Natural killer cell (primary cell): ENCODE results near the gene METTL21A. TPM values are rescaled to one million over a fixed set of nuclear protein-coding genes. Genes with fewer than 3 reads are reported as not detected.
A peak's percentile ranks its signal among the peaks of the same experiment; 100 is the strongest.

Source experiments
- ATAC-seq, 3 donors: fragments of 150-1000 bp in 2 of 3; fragments of 200-7000 bp in 1 of 3; cut with Tn5 transposase; 1 replicate in 1 of 3; 2 replicates in 2 of 3; pipeline ENCODE4 v1.10.0; 2021; ENCODE audit warnings: mild to moderate bottlenecking in 2 of 3, moderate library complexity in 2 of 3
- DNase-seq, 2 donors: peaks; one replicate each; pipeline versions ENCODE4 v3.0.0 to v3.0.0-alpha.2; 2013 to 2021; ENCODE audit warnings: mixed read lengths in 1 of 2
- H3K27ac ChIP-seq: one replicate; pipeline ENCODE4 v1.5.1; 2013; ENCODE audit warnings: mild to moderate bottlenecking, low read length
- H3K27me3 ChIP-seq: one replicate; pipeline ENCODE4 v1.6.1; 2013; ENCODE audit warnings: low read length; ENCODE audit not compliant: control insufficient read depth, insufficient read depth
- H3K36me3 ChIP-seq: one replicate; pipeline ENCODE4 v1.6.1; 2013; ENCODE audit warnings: low read length; ENCODE audit not compliant: control insufficient read depth, insufficient read depth
- H3K4me1 ChIP-seq: one replicate; pipeline ENCODE4 v1.6.1; 2013; ENCODE audit warnings: low read length; ENCODE audit not compliant: control insufficient read depth, insufficient read depth
- H3K4me3 ChIP-seq: one replicate; pipeline ENCODE4 v1.5.1; 2013; ENCODE audit warnings: low read length
- H3K9me3 ChIP-seq: one replicate; pipeline ENCODE4 v1.6.1; 2013; ENCODE audit warnings: low read length; ENCODE audit not compliant: control insufficient read depth, insufficient read depth
- H3K27ac Mint-ChIP-seq, 2 donors: one replicate each; pipeline ENCODE4 v1.8.0; 2022; ENCODE audit warnings: mild to moderate bottlenecking in 2 of 2, mixed read lengths in 2 of 2, moderate library complexity in 1 of 2
- H3K27me3 Mint-ChIP-seq, 2 donors: one replicate each; pipeline ENCODE4 v1.8.0; 2022; ENCODE audit warnings: low read depth in 2 of 2, mixed read lengths in 2 of 2
- H3K36me3 Mint-ChIP-seq: one replicate; pipeline ENCODE4 v1.8.0; 2022; ENCODE audit warnings: mixed read lengths
- H3K4me1 Mint-ChIP-seq, 2 donors: one replicate each; pipeline ENCODE4 v1.8.0; 2022; ENCODE audit warnings: mixed read lengths in 2 of 2
- H3K4me3 Mint-ChIP-seq: one replicate; pipeline ENCODE4 v1.8.0; 2022; ENCODE audit warnings: mild to moderate bottlenecking, moderate library complexity, mixed read lengths
- H3K9me3 Mint-ChIP-seq, 2 donors: one replicate each; pipeline ENCODE4 v1.8.0; 2022; ENCODE audit warnings: mixed read lengths in 2 of 2
- WGBS: methylation state at CpG from one replicate; pipeline ENCODE4 v1.1.7; 2013; ENCODE audit warnings: missing lambda C conversion rate; ENCODE audit not compliant: insufficient coverage; 5-methylcytosine and 5-hydroxymethylcytosine counted together
- intact Hi-C: fragments of 100-400 bp; cut with micrococcal nuclease; formaldehyde crosslinking; loops from one replicate; pipeline ENCODE4 v1.14.2; 2022
- total RNA-seq, 4 donors: library from RNA; stranded (reverse); fragments of 120-200 nt in 1 of 4; gene quantifications; one replicate each; pipeline versions ENCODE4 v1.2.3 to v1.2.4, GENCODE V29; 2013 to 2022
- TF ChIP-seq, protein P1 (sequence below): fragments of 200-600 bp; IDR thresholded peaks from one replicate; pipeline ENCODE4 v1.8.0; 2022; ENCODE audit warnings: antibody characterized with exemption

METTL21A gene
- total RNA-seq, 3 donors from 2014 or later (not counting 1 experiment from before 2014, with no cell fraction given), result 10.1 to 11.5 (median 11.0) TPM

DNA sequence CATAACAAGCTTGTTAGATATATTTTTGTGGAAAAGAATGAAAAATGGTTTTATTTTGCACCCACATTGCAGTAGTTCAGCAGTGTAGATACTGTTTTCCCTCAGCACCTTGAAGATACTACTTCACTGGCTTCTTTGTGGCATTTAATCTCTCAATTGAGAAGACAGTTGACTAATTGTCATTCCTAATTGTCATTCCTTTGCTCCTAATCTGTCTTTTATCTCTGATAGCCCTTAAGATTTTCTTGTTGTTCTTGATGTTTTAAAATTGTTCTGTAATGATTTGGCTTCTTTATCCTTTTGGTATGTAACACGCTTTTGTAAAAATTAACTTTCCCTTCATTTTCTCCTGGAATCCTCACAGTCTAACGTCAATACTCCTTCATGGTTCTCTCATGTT lies 48.2 kb upstream of the METTL21A start:
- H3K4me3 ChIP-seq, result no peak overlapping the region
- intact Hi-C loops, result no loop called here
- no peaks in the 10 kb centered on the region for H3K36me3 Mint-ChIP-seq
- ATAC-seq (no peak), DNase-seq (no peak)
- TF ChIP-seq, protein P1, sequence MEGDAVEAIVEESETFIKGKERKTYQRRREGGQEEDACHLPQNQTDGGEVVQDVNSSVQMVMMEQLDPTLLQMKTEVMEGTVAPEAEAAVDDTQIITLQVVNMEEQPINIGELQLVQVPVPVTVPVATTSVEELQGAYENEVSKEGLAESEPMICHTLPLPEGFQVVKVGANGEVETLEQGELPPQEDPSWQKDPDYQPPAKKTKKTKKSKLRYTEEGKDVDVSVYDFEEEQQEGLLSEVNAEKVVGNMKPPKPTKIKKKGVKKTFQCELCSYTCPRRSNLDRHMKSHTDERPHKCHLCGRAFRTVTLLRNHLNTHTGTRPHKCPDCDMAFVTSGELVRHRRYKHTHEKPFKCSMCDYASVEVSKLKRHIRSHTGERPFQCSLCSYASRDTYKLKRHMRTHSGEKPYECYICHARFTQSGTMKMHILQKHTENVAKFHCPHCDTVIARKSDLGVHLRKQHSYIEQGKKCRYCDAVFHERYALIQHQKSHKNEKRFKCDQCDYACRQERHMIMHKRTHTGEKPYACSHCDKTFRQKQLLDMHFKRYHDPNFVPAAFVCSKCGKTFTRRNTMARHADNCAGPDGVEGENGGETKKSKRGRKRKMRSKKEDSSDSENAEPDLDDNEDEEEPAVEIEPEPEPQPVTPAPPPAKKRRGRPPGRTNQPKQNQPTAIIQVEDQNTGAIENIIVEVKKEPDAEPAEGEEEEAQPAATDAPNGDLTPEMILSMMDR, result no peak
- H3K4me1 ChIP-seq, result no peaks in the 10 kb centered on the region
- 67% methylated on average over 1 of the region's 2 CpGs for WGBS
- no peak overlapping the region for H3K4me3 Mint-ChIP-seq
- no peaks in the 10 kb centered on the region for H3K9me3 Mint-ChIP-seq
- H3K27me3 Mint-ChIP-seq, result no peaks in the 10 kb centered on the region
- H3K27ac Mint-ChIP-seq, result no peak overlapping the region
- no peaks in the 10 kb centered on the region for H3K27me3 ChIP-seq
- H3K4me1 Mint-ChIP-seq, result no peaks in the 10 kb centered on the region
- no peaks in the 10 kb centered on the region for H3K36me3 ChIP-seq
- H3K27ac ChIP-seq, result no peak overlapping the region
- no peaks in the 10 kb centered on the region for H3K9me3 ChIP-seq

DNA sequence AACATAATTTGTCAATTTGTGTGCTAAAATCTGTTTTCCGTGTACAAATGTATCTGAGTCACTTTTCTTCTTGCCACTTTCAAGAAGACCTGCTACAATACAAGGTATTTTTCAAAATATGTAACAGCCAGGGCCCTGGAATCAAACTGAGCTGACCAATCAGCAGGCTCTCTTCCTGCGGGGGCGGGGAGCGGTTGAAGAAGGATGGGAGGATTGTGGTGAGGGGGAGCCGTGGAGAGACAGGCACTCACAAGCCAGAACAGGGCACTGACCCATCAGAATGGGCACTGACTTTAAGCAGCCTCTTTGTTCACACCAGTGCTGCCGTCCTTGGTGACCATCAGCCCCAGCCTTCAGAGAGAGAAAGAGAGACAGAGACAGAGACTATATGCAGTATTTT lies 45.7 kb upstream of the METTL21A start:
- ATAC-seq, result no peak
- H3K36me3 ChIP-seq, result no peaks in the 10 kb centered on the region
- Mint-ChIP-seq H3K9me3 (no peaks in the 10 kb centered on the region), H3K27me3 (no peaks in the 10 kb centered on the region), H3K4me1 (no peaks in the 10 kb centered on the region), H3K36me3 (no peaks in the 10 kb centered on the region), H3K4me3 (no peak overlapping the region), H3K27ac (no peak overlapping the region)
- no peaks in the 10 kb centered on the region for H3K27me3 ChIP-seq
- TF ChIP-seq, protein P1, result no peak
- no peak overlapping the region for H3K4me3 ChIP-seq
- 95% methylated on average over 6 of the region's 6 CpGs for WGBS
- H3K27ac ChIP-seq, result no peak overlapping the region
- no peaks in the 10 kb centered on the region for H3K9me3 ChIP-seq
- DNase-seq, result no peak
- intact Hi-C loops, result no loop called here
- no peaks in the 10 kb centered on the region for H3K4me1 ChIP-seq

DNA sequence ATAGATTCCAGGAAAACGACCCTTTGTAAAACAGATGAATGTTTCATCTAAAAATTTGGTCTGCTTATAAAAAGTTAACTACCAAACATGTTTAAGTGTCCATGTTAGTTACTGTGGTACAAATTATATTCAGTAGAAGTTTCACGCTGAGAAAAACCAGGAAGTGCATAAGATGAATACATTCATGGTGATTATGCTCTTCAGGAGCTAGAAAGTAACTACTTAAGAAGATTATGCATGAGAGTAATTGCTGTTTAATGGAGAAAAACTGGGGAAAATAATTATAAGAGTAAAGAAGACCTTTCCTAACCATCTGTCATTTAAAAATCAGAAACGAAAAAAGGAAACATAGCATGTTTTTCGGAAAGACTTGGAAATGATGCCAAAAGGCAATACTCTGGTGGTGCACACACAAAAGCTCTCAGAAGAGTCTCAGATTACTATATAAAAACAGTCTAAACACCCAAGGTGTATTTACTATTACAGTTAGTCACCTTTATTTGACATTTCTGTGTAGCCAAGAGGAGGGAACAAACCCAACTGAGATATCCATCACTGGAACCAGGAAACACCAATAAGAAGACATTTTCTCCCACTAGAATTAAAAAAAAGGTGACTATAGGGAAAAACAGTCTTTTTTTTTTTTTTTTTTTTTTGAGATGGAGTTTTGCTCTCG lies 38.8 kb upstream of the METTL21A start:
- 76% methylated on average over 3 of the region's 5 CpGs for WGBS
- Histone ChIP-seq H3K4me1 (no peaks in the 10 kb centered on the region), H3K4me3 (no peak overlapping the region), H3K27ac (no peak overlapping the region), H3K9me3 (no peaks in the 10 kb centered on the region), H3K27me3 (no peaks in the 10 kb centered on the region), H3K36me3 (no peaks in the 10 kb centered on the region)
- intact Hi-C loops, result no loop called here
- DNase-seq, result no peak
- no peaks in the 10 kb centered on the region for H3K4me1 Mint-ChIP-seq
- H3K27ac Mint-ChIP-seq, result no peak overlapping the region
- H3K27me3 Mint-ChIP-seq, result no peaks in the 10 kb centered on the region
- no peaks in the 10 kb centered on the region for H3K9me3 Mint-ChIP-seq
- TF ChIP-seq, protein P1, result no peak
- ATAC-seq, result no peak
- H3K36me3 Mint-ChIP-seq, result no peaks in the 10 kb centered on the region
- no peak overlapping the region for H3K4me3 Mint-ChIP-seq

DNA sequence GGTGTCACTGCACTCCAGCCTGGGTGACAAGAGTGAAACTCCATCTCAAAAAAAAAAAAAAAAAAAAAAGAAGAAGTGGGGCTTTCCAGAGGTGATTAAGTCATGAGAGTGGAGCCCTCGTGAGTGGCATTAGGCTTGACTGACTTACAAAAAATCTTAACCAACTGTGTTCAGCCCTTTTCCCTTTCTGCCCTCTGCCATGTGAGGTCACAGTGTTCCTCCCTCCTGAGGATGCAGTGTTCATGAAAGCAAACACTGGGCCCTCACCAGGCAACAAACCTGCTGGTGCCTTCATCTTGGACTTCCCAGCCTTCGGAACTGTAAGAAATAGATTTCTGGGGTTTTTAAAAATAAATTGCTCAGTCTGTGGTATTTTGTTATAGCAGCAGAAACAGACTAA lies 37.0 kb upstream of the METTL21A start:
- H3K27me3 ChIP-seq, result no peaks in the 10 kb centered on the region
- H3K4me1 ChIP-seq, result no peaks in the 10 kb centered on the region
- no peaks in the 10 kb centered on the region for H3K4me1 Mint-ChIP-seq
- H3K9me3 ChIP-seq, result no peaks in the 10 kb centered on the region
- H3K4me3 Mint-ChIP-seq, result no peak overlapping the region
- DNase-seq (peak in 1 of 2 donors; percentile 20), ATAC-seq (peak; percentile 52 to 64 (median 61))
- TF ChIP-seq, protein P1, result no peak
- H3K27me3 Mint-ChIP-seq, result no peaks in the 10 kb centered on the region
- no peaks in the 10 kb centered on the region for H3K9me3 Mint-ChIP-seq
- intact Hi-C loops, result no loop called here
- WGBS, result 68% methylated on average over 2 of the region's 2 CpGs
- H3K27ac ChIP-seq, result peak overlapping the region; percentile 80
- no peak overlapping the region for H3K27ac Mint-ChIP-seq
- no peaks in the 10 kb centered on the region for H3K36me3 Mint-ChIP-seq
- peak overlapping the region; percentile 14 for H3K4me3 ChIP-seq
- no peaks in the 10 kb centered on the region for H3K36me3 ChIP-seq
